Nephron (organoid): ENCODE results near the gene YAP1.

ENCODE experiments used
- H3K27ac Mint-ChIP-seq, 3 experiments: 2 replicates each; pipeline ENCODE4 v1.8.0; 2020; ENCODE audit warnings: mixed read lengths in 3 of 3, mild to moderate bottlenecking in 2 of 3, moderate library complexity in 1 of 3
- H3K27me3 Mint-ChIP-seq: 2 replicates; pipeline ENCODE4 v1.8.0; 2021; ENCODE audit warnings: low read depth, mild to moderate bottlenecking, moderate library complexity, mixed read lengths
- H3K36me3 Mint-ChIP-seq: 2 replicates; pipeline ENCODE4 v1.8.0; 2020; ENCODE audit warnings: low read depth, mixed read lengths
- H3K4me1 Mint-ChIP-seq: 2 replicates; pipeline ENCODE4 v1.8.0; 2020; ENCODE audit warnings: mixed read lengths
- H3K4me3 Mint-ChIP-seq, 3 experiments: 2 replicates each; pipeline ENCODE4 v1.8.0; 2020; ENCODE audit warnings: mild to moderate bottlenecking in 3 of 3, mixed read lengths in 3 of 3, moderate library complexity in 2 of 3
- H3K9me3 Mint-ChIP-seq: 2 replicates; pipeline ENCODE4 v1.8.0; 2020; ENCODE audit warnings: mixed read lengths
- TF ChIP-seq, protein P1 (sequence below), 3 experiments: fragments of 200-600 bp; sonication (generic); IDR thresholded peaks; one replicate each; pipeline ENCODE4 v1.5.0; 2021; ENCODE audit warnings: antibody characterized with exemption in 3 of 3; ENCODE audit not compliant: unreplicated experiment in 3 of 3

The YAP1 gene

GRCh38 chr11:102204174-102204573, 93.9 kb downstream of the YAP1 start:
- Mint-ChIP-seq H3K4me3 (no peak overlapping the region), H3K36me3 (peaks cover 72% of the 10 kb centered on the region), H3K27me3 (no peaks in the 10 kb centered on the region), H3K4me1 (peaks cover 4% of the 10 kb centered on the region), H3K27ac (peak overlapping the region in 2 of 3 experiments; percentile 30 to 48), H3K9me3 (no peaks in the 10 kb centered on the region)
- TF ChIP-seq, protein P1, sequence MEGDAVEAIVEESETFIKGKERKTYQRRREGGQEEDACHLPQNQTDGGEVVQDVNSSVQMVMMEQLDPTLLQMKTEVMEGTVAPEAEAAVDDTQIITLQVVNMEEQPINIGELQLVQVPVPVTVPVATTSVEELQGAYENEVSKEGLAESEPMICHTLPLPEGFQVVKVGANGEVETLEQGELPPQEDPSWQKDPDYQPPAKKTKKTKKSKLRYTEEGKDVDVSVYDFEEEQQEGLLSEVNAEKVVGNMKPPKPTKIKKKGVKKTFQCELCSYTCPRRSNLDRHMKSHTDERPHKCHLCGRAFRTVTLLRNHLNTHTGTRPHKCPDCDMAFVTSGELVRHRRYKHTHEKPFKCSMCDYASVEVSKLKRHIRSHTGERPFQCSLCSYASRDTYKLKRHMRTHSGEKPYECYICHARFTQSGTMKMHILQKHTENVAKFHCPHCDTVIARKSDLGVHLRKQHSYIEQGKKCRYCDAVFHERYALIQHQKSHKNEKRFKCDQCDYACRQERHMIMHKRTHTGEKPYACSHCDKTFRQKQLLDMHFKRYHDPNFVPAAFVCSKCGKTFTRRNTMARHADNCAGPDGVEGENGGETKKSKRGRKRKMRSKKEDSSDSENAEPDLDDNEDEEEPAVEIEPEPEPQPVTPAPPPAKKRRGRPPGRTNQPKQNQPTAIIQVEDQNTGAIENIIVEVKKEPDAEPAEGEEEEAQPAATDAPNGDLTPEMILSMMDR (IDR thresholded peaks at IDR 0.05; ENCODE audit: unreplicated experiment in 3 of 3): no peak

DNA sequence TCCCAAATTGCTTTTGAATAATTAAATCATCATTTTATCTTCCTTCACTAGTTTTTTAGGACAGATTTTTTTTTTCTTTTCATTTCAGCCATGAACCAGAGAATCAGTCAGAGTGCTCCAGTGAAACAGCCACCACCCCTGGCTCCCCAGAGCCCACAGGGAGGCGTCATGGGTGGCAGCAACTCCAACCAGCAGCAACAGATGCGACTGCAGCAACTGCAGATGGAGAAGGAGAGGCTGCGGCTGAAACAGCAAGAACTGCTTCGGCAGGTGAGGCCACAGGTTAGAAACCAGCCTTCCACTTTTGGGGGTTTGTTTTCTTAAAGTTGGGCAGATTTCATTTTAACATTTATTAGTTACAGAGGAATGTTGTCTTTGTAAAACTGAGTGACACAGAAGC, 95.6 kb downstream of the YAP1 start:
- Mint-ChIP-seq H3K27me3 (no peaks in the 10 kb centered on the region), H3K4me3 (no peak overlapping the region), H3K4me1 (peaks cover 7% of the 10 kb centered on the region), H3K36me3 (peaks cover 85% of the 10 kb centered on the region), H3K27ac (peak overlapping the region in 1 of 3 experiments; percentile 47), H3K9me3 (no peaks in the 10 kb centered on the region)
- TF ChIP-seq, protein P1 (IDR thresholded peaks at IDR 0.05; ENCODE audit: unreplicated experiment in 3 of 3): no peak

DNA sequence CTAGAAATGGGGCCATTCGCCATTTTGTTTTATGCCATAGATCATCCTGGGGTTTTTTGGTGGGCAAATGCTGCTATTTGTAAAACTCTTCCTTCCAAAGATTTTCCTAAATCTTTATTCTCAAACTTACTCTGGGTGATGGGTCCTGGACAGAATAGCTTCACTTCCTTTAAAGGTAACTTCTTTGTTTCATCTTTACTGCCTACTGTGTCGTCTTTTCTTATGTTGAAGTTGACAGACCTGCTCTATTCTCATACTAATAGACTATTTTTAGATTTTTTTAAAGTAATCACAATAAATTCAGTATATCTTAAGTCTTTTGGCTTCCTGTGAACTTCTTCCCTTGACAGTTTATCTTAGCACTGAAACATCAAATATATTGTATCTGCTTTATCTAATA, 98.6 kb downstream of the YAP1 start:
- Mint-ChIP-seq H3K27ac (peak overlapping the region in 2 of 3 experiments; percentile 0 to 59), H3K27me3 (no peaks in the 10 kb centered on the region), H3K9me3 (no peaks in the 10 kb centered on the region), H3K4me1 (peaks cover 7% of the 10 kb centered on the region), H3K36me3 (peaks cover 91% of the 10 kb centered on the region), H3K4me3 (no peak overlapping the region)
- TF ChIP-seq, protein P1 (IDR thresholded peaks at IDR 0.05; ENCODE audit: unreplicated experiment in 3 of 3): no peak

- TF ChIP-seq, protein P1 (IDR thresholded peaks at IDR 0.05; ENCODE audit: unreplicated experiment in 3 of 3): no peak
- Mint-ChIP-seq H3K27ac (no peak overlapping the region), H3K4me3 (no peak overlapping the region), H3K36me3 (peaks cover 77% of the 10 kb centered on the region), H3K27me3 (no peaks in the 10 kb centered on the region), H3K9me3 (no peaks in the 10 kb centered on the region), H3K4me1 (peaks cover 14% of the 10 kb centered on the region)
Observed at GRCh38 chr11:102214623-102215022, 104.4 kb downstream of the YAP1 start.

GRCh38 chr11:102216433-102217075, 106.3 kb downstream of the YAP1 start:
- TF ChIP-seq, protein P1 (IDR thresholded peaks at IDR 0.05; ENCODE audit: unreplicated experiment in 3 of 3): no peak
- H3K27ac Mint-ChIP-seq: peak overlapping the region; percentile 29 to 83 (median 74)
- H3K4me3 Mint-ChIP-seq: no peak overlapping the region
- no peaks in the 10 kb centered on the region for H3K27me3 Mint-ChIP-seq
- H3K36me3 Mint-ChIP-seq: peaks cover 74% of the 10 kb centered on the region
- H3K4me1 Mint-ChIP-seq: peaks cover 23% of the 10 kb centered on the region
- H3K9me3 Mint-ChIP-seq: no peaks in the 10 kb centered on the region
